H4 (cell line): ENCODE results near the gene CASP4. TPM values are rescaled to one million over a fixed set of nuclear protein-coding genes. Genes with fewer than 3 reads are reported as not detected.
"Not testable (repeated sequence)": the region's sequence is repeated elsewhere in the genome, so short reads cannot be mapped to it uniquely, and the experiment has no call there.

ENCODE experiments used
- DNase-seq: peaks from one replicate; pipeline ENCODE4 v3.0.0-alpha.2; 2015; ENCODE audit warnings: low spot score
- total RNA-seq: library from RNA; depleted of rRNA; stranded (reverse); fragments of >200 nt; shearing (Covaris generic); gene quantifications from 2 replicates; pipeline ENCODE4 v1.2.3, GENCODE V29; 2014

CASP4 gene
- total RNA-seq, 1 experiment from 2014 or later: 264 TPM

- no peak for DNase-seq
These were observed 11.8 kb downstream of the CASP4 start for GRCh38 chr11:104956528-104956927.

- DNase-seq: peak; percentile 35
These were observed 21.5 kb downstream of the CASP4 start for GRCh38 chr11:104946907-104947306.

- DNase-seq: no peak
These were observed 24.3 kb downstream of the CASP4 start for GRCh38 chr11:104944076-104944475.

GRCh38 chr11:104943561-104943960 lies 24.8 kb downstream of the CASP4 start:
- no peak for DNase-seq

GRCh38 chr11:104934594-104934993 lies 33.8 kb downstream of the CASP4 start:
- no peak for DNase-seq

- not testable (repeated sequence) for DNase-seq
These were observed 34.3 kb downstream of the CASP4 start for GRCh38 chr11:104934073-104934472.

GRCh38 chr11:104928811-104929210 lies 39.6 kb downstream of the CASP4 start:
- no peak for DNase-seq

- no peak for DNase-seq
These were observed 41.4 kb downstream of the CASP4 start for GRCh38 chr11:104926771-104927611.

- no peak for DNase-seq
These were observed 42.5 kb downstream of the CASP4 start for GRCh38 chr11:104925850-104926249.

- DNase-seq: no peak
These were observed 50.1 kb downstream of the CASP4 start for GRCh38 chr11:104918113-104918824.

GRCh38 chr11:104917271-104918112 lies 50.9 kb downstream of the CASP4 start:
- no peak for DNase-seq

GRCh38 chr11:104916442-104916841 lies 51.9 kb downstream of the CASP4 start:
- no peak for DNase-seq

GRCh38 chr11:104912102-104912501 lies 56.3 kb downstream of the CASP4 start:
- DNase-seq: no peak

GRCh38 chr11:104908186-104908531 lies 60.2 kb downstream of the CASP4 start:
- DNase-seq: no peak

GRCh38 chr11:104907521-104908185 lies 60.7 kb downstream of the CASP4 start:
- no peak for DNase-seq

GRCh38 chr11:104905271-104905670 lies 63.1 kb downstream of the CASP4 start:
- DNase-seq: no peak

GRCh38 chr11:104899226-104899625 lies 69.1 kb downstream of the CASP4 start:
- no peak for DNase-seq

GRCh38 chr11:104898685-104899013 lies 69.7 kb downstream of the CASP4 start:
- DNase-seq: no peak

GRCh38 chr11:104897891-104898684 lies 70.3 kb downstream of the CASP4 start, which contains the start of gene CASP12:
Gene CASP12, minus strand, starts transcription at chr11:104898460.
- no peak for DNase-seq

- no peak for DNase-seq
These were observed 72.7 kb downstream of the CASP4 start for GRCh38 chr11:104895634-104896033.

GRCh38 chr11:104893876-104894275 lies 74.5 kb downstream of the CASP4 start:
- no peak for DNase-seq
